IMR-90 (cell line): Measurements from ENCODE around the gene USP9X. TPM values are rescaled to one million over a fixed set of nuclear protein-coding genes. Genes with fewer than 3 reads are reported as not detected.

Experiments used
- ATAC-seq: fragments of 200-7000 bp; cut with Tn5 transposase; 2 replicates; pipeline ENCODE4 v1.9.1; 2020; ENCODE audit warnings: low read depth, mild to moderate bottlenecking, moderate library complexity
- BruUV-seq: library from RNA; stranded (reverse); fragments of 400-500 nt; replicated peaks from 2 replicates; lab custom pipeline; 2021; lab: Mats Ljungman, UMichigan
- CTCF ChIA-PET: fragments of 300-600 bp; formaldehyde crosslinking; extraction: SDS; loops from one replicate; lab custom pipeline; 2021; ENCODE audit warnings: antibody characterized with exemption; lab: Yijun Ruan, JAX
- POLR2A ChIA-PET: fragments of 300-600 bp; sonication (Branson Sonifier 250); formaldehyde crosslinking; loops from one replicate; lab custom pipeline; 2022; ENCODE audit warnings: antibody characterized with exemption; ENCODE audit not compliant: unreplicated experiment; lab: Charles Lee
- DNase-seq: peaks from one replicate; pipeline ENCODE4 v3.0.0; 2013
- H2AFZ ChIP-seq: replicated peaks from 2 replicates; pipeline ENCODE3; 2013; ENCODE audit warnings: low read length, mild to moderate bottlenecking; ENCODE audit not compliant: poor library complexity
- H2AK5ac ChIP-seq: 2 replicates; pipeline ENCODE4 v1.6.1; 2013; ENCODE audit warnings: low read depth, low read length, inconsistent platforms
- H2AK9ac ChIP-seq: replicated peaks from 2 replicates; pipeline ENCODE3; 2013; ENCODE audit warnings: mild to moderate bottlenecking, low read depth, low read length, moderate library complexity; ENCODE audit not compliant: poor library complexity
- H2BK120ac ChIP-seq: 2 replicates; pipeline ENCODE4 v1.6.1; 2013; ENCODE audit warnings: low read depth, low read length, inconsistent platforms
- H2BK15ac ChIP-seq: 3 replicates; pipeline ENCODE4 v1.6.1; 2013; ENCODE audit warnings: low read depth, low read length, inconsistent platforms
- H2BK20ac ChIP-seq: 2 replicates; pipeline ENCODE4 v1.6.1; 2013; ENCODE audit warnings: low read depth, mild to moderate bottlenecking, inconsistent platforms, low read length, moderate library complexity
- H2BK5ac ChIP-seq: 2 replicates; pipeline ENCODE4 v1.6.1; 2013; ENCODE audit warnings: mild to moderate bottlenecking, low read depth, low read length, inconsistent platforms; ENCODE audit not compliant: poor library complexity, severe bottlenecking
- H3K14ac ChIP-seq: replicated peaks from 2 replicates; pipeline ENCODE4 v1.6.1; 2013; ENCODE audit warnings: low read depth, low read length, inconsistent platforms
- H3K18ac ChIP-seq: 2 replicates; pipeline ENCODE4 v1.6.1; 2013; ENCODE audit warnings: low read depth, low read length, control low read depth
- H3K23ac ChIP-seq: 2 replicates; pipeline ENCODE4 v1.6.1; 2013; ENCODE audit warnings: low read depth, low read length, inconsistent platforms
- H3K27ac ChIP-seq: 2 replicates; pipeline ENCODE4 v1.5.1; 2013; ENCODE audit warnings: mild to moderate bottlenecking, control low read depth, low read length; ENCODE audit not compliant: insufficient read depth
- H3K27me3 ChIP-seq: 2 replicates; pipeline ENCODE4 v1.6.1; 2013; ENCODE audit warnings: low read length; ENCODE audit not compliant: control insufficient read depth, insufficient read depth
- H3K36me3 ChIP-seq: 2 replicates; pipeline ENCODE4 v1.6.1; 2013; ENCODE audit warnings: low read length, mixed read lengths; ENCODE audit not compliant: control insufficient read depth, insufficient read depth
- H3K4ac ChIP-seq: 2 replicates; pipeline ENCODE4 v1.6.1; 2013; ENCODE audit warnings: low read depth, low read length, inconsistent platforms
- H3K4me1 ChIP-seq: 2 replicates; pipeline ENCODE4 v1.6.1; 2013; ENCODE audit warnings: low read length, mixed read lengths; ENCODE audit not compliant: control insufficient read depth, insufficient read depth
- H3K4me2 ChIP-seq: 2 replicates; pipeline ENCODE4 v1.6.1; 2013; ENCODE audit warnings: low read depth, mild to moderate bottlenecking, control low read depth, low read length, moderate library complexity
- H3K4me3 ChIP-seq: 2 replicates; pipeline ENCODE4 v1.5.1; 2013; ENCODE audit warnings: low read depth, mild to moderate bottlenecking, control low read depth, low read length, moderate library complexity; ENCODE audit not compliant: insufficient read depth
- H3K56ac ChIP-seq: 2 replicates; pipeline ENCODE4 v1.6.1; 2013; ENCODE audit warnings: low read length, inconsistent platforms; ENCODE audit not compliant: insufficient read depth; ENCODE audit errors: extremely low read depth
- H3K79me1 ChIP-seq, 2 experiments: 2 replicates each; pipeline ENCODE4 v1.6.1; 2013; ENCODE audit warnings: low read length in 2 of 2, inconsistent platforms in 1 of 2, low read depth in 1 of 2
- H3K9ac ChIP-seq: 2 replicates; pipeline ENCODE4 v1.6.1; 2013; ENCODE audit warnings: low read depth, low read length, control low read depth
- H3K9me1 ChIP-seq: 2 replicates; pipeline ENCODE4 v1.6.1; 2013; ENCODE audit warnings: low read length, inconsistent platforms; ENCODE audit not compliant: insufficient read depth
- H3K9me3 ChIP-seq: 2 replicates; pipeline ENCODE4 v1.6.1; 2013; ENCODE audit warnings: low read length; ENCODE audit not compliant: control insufficient read depth, insufficient read depth
- H4K20me1 ChIP-seq: 2 replicates; pipeline ENCODE4 v1.6.1; 2013; ENCODE audit warnings: low read length, inconsistent platforms; ENCODE audit not compliant: insufficient read depth
- H4K5ac ChIP-seq: 2 replicates; pipeline ENCODE4 v1.6.1; 2013; ENCODE audit warnings: mild to moderate bottlenecking, low read depth, low read length, control low read depth
- H4K8ac ChIP-seq, 2 experiments: 2 replicates each; pipeline ENCODE4 v1.6.1; 2013; ENCODE audit warnings: low read depth in 2 of 2, low read length in 2 of 2, control low read depth in 1 of 2, inconsistent platforms in 1 of 2
- H4K91ac ChIP-seq: 2 replicates; pipeline ENCODE4 v1.6.1; 2013; ENCODE audit warnings: low read depth, low read length, inconsistent platforms; ENCODE audit not compliant: insufficient read depth
- BHLHE40 ChIP-seq: fragments of 150-350 bp; IDR thresholded peaks from 2 replicates; pipeline ENCODE4 v1.6.1; 2016; ENCODE audit warnings: mild to moderate bottlenecking, low read depth, low read length
- CEBPB ChIP-seq: IDR thresholded peaks from 2 replicates; pipeline ENCODE4 v1.6.1; 2012; ENCODE audit warnings: low read depth, low read length, improper control_type of control experiment
- CHD1 ChIP-seq: IDR thresholded peaks from 2 replicates; pipeline ENCODE4 v1.6.1; 2012; ENCODE audit warnings: low read depth, low read length, improper control_type of control experiment
- FOS ChIP-seq: fragments of 150-350 bp; IDR thresholded peaks from 2 replicates; pipeline ENCODE4 v1.6.1; 2016; ENCODE audit warnings: low read depth, low read length
- MAFK ChIP-seq: IDR thresholded peaks from 2 replicates; pipeline ENCODE4 v1.6.1; 2012; ENCODE audit warnings: low read depth, low read length, improper control_type of control experiment
- MXI1 ChIP-seq: IDR thresholded peaks from 2 replicates; pipeline ENCODE4 v1.6.1; 2012; ENCODE audit warnings: low read depth, mild to moderate bottlenecking, low read length, moderate library complexity, borderline replicate concordance
- NFE2L2 ChIP-seq: fragments of 150-350 bp; IDR thresholded peaks from 2 replicates; pipeline ENCODE4 v1.6.1; 2016; ENCODE audit warnings: low read depth, mild to moderate bottlenecking, low read length
- POLR2A ChIP-seq: IDR thresholded peaks from 2 replicates; pipeline ENCODE4 v1.6.1; 2012; ENCODE audit warnings: mild to moderate bottlenecking, low read depth, low read length
- RAD21 ChIP-seq: IDR thresholded peaks from 2 replicates; pipeline ENCODE4 v1.6.1; 2012; ENCODE audit warnings: low read length, improper control_type of control experiment
- RCOR1 ChIP-seq: IDR thresholded peaks from 2 replicates; pipeline ENCODE4 v1.6.1; 2012; ENCODE audit warnings: mild to moderate bottlenecking, low read length, improper control_type of control experiment; ENCODE audit not compliant: insufficient replicate concordance
- RFX5 ChIP-seq: IDR thresholded peaks from 2 replicates; pipeline ENCODE4 v1.8.0; 2012; ENCODE audit warnings: low read depth, mild to moderate bottlenecking, low read length, moderate library complexity
- SMC3 ChIP-seq: fragments of 150-350 bp; IDR thresholded peaks from 2 replicates; pipeline ENCODE4 v1.6.1; 2016; ENCODE audit warnings: low read depth, mild to moderate bottlenecking, antibody characterized with exemption, low read length, moderate library complexity
- whole genome bisulfite sequencing, 2 experiments: methylation state at CpG; one replicate each; pipeline versions ENCODE4 v1.1.5 to v1.1.7; 2013; ENCODE audit warnings: missing lambda C conversion rate in 2 of 2; ENCODE audit not compliant: insufficient read length in 1 of 2; ENCODE audit errors: extremely low coverage in 2 of 2; 5-methylcytosine and 5-hydroxymethylcytosine counted together
- dilution Hi-C: fragments of 300-500 bp; cut with HindIII; formaldehyde crosslinking; loops from one replicate; pipeline ENCODE4 v1.14.3; 2018; ENCODE audit warnings: low sequenced_read_pairs; ENCODE audit not compliant: unreplicated experiment
- in situ Hi-C: fragments of 300-500 bp; cut with MboI; formaldehyde crosslinking; loops from 3 replicates; pipeline ENCODE4 v1.14.3; 2019; ENCODE audit warnings: low sequenced_read_pairs, inconsistent platforms, mixed read lengths
- intact Hi-C: fragments of 100-400 bp; cut with micrococcal nuclease; formaldehyde crosslinking; loops from 2 replicates; pipeline ENCODE4 v1.10.0; 2022
- polyA plus RNA-seq, 3 experiments: library from polyadenylated mRNA; depleted of rRNA; stranded (reverse); fragments of >200 nt; gene quantifications; 2 replicates each; pipeline ENCODE4 v1.2.3, GENCODE V29; 2012; ENCODE audit warnings: low replicate concordance in 1 of 3
- total RNA-seq: library from RNA; depleted of rRNA; stranded (reverse); fragments of >200 nt; gene quantifications from 2 replicates; pipeline ENCODE4 v1.2.3, GENCODE V29; 2012
- TF ChIP-seq, protein P1 (sequence below): conservative IDR thresholded peaks from 2 replicates; pipeline ENCODE4 v1.5.1; 2012; ENCODE audit warnings: mild to moderate bottlenecking, low read depth, low read length, improper control_type of control experiment
- TF ChIP-seq, protein P2 (sequence below): fragments of 150-350 bp; IDR thresholded peaks from 2 replicates; pipeline ENCODE4 v1.6.1; 2016; ENCODE audit warnings: low read depth, mild to moderate bottlenecking, low read length, moderate library complexity, borderline replicate concordance
- TF ChIP-seq, protein P3 (sequence below): fragments of 150-350 bp; IDR thresholded peaks from 2 replicates; pipeline ENCODE4 v1.6.1; 2017; ENCODE audit warnings: mild to moderate bottlenecking, antibody characterized with exemption, low read length, low read depth

USP9X gene
- total and polyA plus RNA-seq, 2 of the 4 experiments (the other 2 are of a cell fraction) = 17.5 to 104 TPM

DNA sequence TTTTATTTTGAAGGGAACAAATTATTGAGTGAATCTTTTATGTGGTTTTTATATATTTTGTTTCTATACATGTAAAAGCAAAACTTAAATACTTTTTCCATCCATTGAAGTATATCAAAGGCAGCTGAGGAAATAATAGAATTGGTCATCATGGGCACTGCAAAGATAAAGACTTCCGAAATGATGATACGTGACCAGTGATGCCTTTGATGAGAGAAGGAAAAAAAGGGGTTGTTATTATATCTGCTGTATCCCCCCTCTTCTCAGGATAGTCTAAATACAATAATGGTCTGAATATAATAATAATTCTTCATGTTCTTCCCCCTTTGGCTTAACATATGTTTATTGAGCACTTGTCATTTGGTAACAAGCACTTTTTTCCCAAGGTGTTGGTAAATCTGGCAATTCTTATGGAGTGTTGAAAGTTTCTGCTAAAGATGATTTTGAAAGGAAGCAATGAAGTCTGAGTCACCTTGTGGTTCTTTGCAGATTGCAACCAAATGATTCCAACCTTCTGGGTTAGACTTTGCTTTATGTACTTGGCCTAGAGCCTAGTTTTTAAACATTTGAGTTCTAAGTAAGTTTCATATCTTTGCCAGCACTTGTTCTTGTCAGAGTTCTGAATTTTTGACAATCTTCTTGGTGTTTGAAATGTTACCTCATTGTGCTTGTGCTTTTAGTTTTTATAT is 60.8 kb downstream of the USP9X start:
- BruUV-seq = no TSS peak
- no peak overlapping the region for H3K9ac ChIP-seq
- no peak overlapping the region for H3K27ac ChIP-seq
- H2BK5ac ChIP-seq = peak overlapping the region; percentile 15
- H2BK20ac ChIP-seq = no peak overlapping the region
- no peak overlapping the region; the same call in 1 of the 2 replicates for H3K4me2 ChIP-seq
- ATAC-seq = peak; percentile 59
- no peaks in the 10 kb centered on the region for H3K27me3 ChIP-seq
- ChIA-PET POLR2A (no interaction called here), CTCF (no interaction called here)
- H4K8ac ChIP-seq = no peak overlapping the region
- intact Hi-C loops (no loop called here), dilution Hi-C loops (no loop called here), in situ Hi-C loops (no loop called here)
- peaks cover 13% of the 10 kb centered on the region for H3K36me3 ChIP-seq
- no peak overlapping the region for H2AFZ ChIP-seq
- H3K18ac ChIP-seq = no peak overlapping the region
- H3K9me1 ChIP-seq = no peaks in the 10 kb centered on the region
- H3K14ac ChIP-seq = no peak overlapping the region
- no peak overlapping the region for H4K91ac ChIP-seq
- H4K5ac ChIP-seq = no peak overlapping the region
- no peaks in the 10 kb centered on the region for H3K9me3 ChIP-seq
- DNase-seq = peak; percentile 92
- H3K4ac ChIP-seq = no peak overlapping the region
- WGBS, 2 experiments = no CpG with 5 or more reads among the region's 2 CpGs
- H3K4me1 ChIP-seq = peaks cover 3% of the 10 kb centered on the region; the same call in 1 of the 2 replicates
- H2AK9ac ChIP-seq = no peak overlapping the region
- H3K23ac ChIP-seq = no peak overlapping the region
- H3K4me3 ChIP-seq = no peak overlapping the region
- H2BK15ac ChIP-seq = no peak overlapping the region
- peaks cover 0 to 10% of the 10 kb centered on the region in 2 experiments; a peak in 1 of 4 replicates for H3K79me1 ChIP-seq
- H3K56ac ChIP-seq = no peak overlapping the region
- H2BK120ac ChIP-seq = no peak overlapping the region
- H4K20me1 ChIP-seq = peaks cover 11% of the 10 kb centered on the region; the same call in 1 of the 2 replicates
- H2AK5ac ChIP-seq = no peak overlapping the region
- TF ChIP-seq, protein P1, sequence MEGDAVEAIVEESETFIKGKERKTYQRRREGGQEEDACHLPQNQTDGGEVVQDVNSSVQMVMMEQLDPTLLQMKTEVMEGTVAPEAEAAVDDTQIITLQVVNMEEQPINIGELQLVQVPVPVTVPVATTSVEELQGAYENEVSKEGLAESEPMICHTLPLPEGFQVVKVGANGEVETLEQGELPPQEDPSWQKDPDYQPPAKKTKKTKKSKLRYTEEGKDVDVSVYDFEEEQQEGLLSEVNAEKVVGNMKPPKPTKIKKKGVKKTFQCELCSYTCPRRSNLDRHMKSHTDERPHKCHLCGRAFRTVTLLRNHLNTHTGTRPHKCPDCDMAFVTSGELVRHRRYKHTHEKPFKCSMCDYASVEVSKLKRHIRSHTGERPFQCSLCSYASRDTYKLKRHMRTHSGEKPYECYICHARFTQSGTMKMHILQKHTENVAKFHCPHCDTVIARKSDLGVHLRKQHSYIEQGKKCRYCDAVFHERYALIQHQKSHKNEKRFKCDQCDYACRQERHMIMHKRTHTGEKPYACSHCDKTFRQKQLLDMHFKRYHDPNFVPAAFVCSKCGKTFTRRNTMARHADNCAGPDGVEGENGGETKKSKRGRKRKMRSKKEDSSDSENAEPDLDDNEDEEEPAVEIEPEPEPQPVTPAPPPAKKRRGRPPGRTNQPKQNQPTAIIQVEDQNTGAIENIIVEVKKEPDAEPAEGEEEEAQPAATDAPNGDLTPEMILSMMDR = 0 out of 2 replicates have a peak, but pooled peaks have one; percentile 12
- TF ChIP-seq CEBPB (peak; percentile 77), CHD1 (no peak), RCOR1 (no peak), POLR2A (no peak), RAD21 (no peak), FOS (peak; percentile 63; the same call in 1 of the 2 replicates), SMC3 (no peak), BHLHE40 (no peak), NFE2L2 (no peak), MXI1 (no peak), RFX5 (no peak), MAFK (no peak)
- TF ChIP-seq, protein P2, sequence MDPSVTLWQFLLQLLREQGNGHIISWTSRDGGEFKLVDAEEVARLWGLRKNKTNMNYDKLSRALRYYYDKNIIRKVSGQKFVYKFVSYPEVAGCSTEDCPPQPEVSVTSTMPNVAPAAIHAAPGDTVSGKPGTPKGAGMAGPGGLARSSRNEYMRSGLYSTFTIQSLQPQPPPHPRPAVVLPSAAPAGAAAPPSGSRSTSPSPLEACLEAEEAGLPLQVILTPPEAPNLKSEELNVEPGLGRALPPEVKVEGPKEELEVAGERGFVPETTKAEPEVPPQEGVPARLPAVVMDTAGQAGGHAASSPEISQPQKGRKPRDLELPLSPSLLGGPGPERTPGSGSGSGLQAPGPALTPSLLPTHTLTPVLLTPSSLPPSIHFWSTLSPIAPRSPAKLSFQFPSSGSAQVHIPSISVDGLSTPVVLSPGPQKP = no peak
- TF ChIP-seq, protein P3, sequence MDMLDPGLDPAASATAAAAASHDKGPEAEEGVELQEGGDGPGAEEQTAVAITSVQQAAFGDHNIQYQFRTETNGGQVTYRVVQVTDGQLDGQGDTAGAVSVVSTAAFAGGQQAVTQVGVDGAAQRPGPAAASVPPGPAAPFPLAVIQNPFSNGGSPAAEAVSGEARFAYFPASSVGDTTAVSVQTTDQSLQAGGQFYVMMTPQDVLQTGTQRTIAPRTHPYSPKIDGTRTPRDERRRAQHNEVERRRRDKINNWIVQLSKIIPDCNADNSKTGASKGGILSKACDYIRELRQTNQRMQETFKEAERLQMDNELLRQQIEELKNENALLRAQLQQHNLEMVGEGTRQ = no peak
